GM12878 (cell line): ENCODE results near the gene HEMK1.

Source experiments
- CHD4 ChIP-seq: fragments of 200-600 bp; sonication (generic); IDR thresholded peaks from 2 replicates; pipeline ENCODE4 v1.6.1; 2016; ENCODE audit warnings: mild to moderate bottlenecking
- CTCF ChIP-seq, 3 experiments: IDR thresholded peaks in 2 of 3; conservative IDR thresholded peaks in 1 of 3; 2 replicates each; pipeline ENCODE4 v1.5.1; 2011; ENCODE audit warnings: low read depth in 3 of 3, low read length in 3 of 3, mild to moderate bottlenecking in 3 of 3, control low read depth in 2 of 3, moderate library complexity in 2 of 3, inconsistent platforms in 1 of 3, mixed read lengths in 1 of 3; ENCODE audit not compliant: control insufficient read depth in 2 of 3, insufficient read depth in 1 of 3; ENCODE audit errors: extremely low read depth in 1 of 3
- ESRRA ChIP-seq: IDR thresholded peaks from 2 replicates; pipeline ENCODE4 v1.6.1; 2012; ENCODE audit warnings: mild to moderate bottlenecking, low read length, improper control_type of control experiment
- PML ChIP-seq: IDR thresholded peaks from 2 replicates; pipeline ENCODE4 v1.6.1; 2012; ENCODE audit warnings: low read length, inconsistent platforms
- POLR2A ChIP-seq: IDR thresholded peaks from 2 replicates; pipeline ENCODE4 v1.6.1; 2011; ENCODE audit warnings: low read depth, mild to moderate bottlenecking, low read length
- POLR2AphosphoS5 ChIP-seq: IDR thresholded peaks from 2 replicates; pipeline ENCODE4 v1.6.1; 2011; ENCODE audit warnings: mild to moderate bottlenecking, low read length, inconsistent platforms
- RAD51 ChIP-seq: fragments of 450-650 bp; IDR thresholded peaks from 2 replicates; pipeline ENCODE4 v1.6.1; 2016; ENCODE audit warnings: moderate library complexity, mild to moderate bottlenecking, inconsistent platforms
- TARDBP ChIP-seq: IDR thresholded peaks from 2 replicates; pipeline ENCODE4 v1.6.1; 2016; ENCODE audit warnings: borderline replicate concordance
- YBX1 ChIP-seq: fragments of 450-650 bp; IDR thresholded peaks from 2 replicates; pipeline ENCODE4 v1.6.1; 2016; ENCODE audit warnings: antibody characterized with exemption
- ZBTB4 ChIP-seq: fragments of 450-650 bp; formaldehyde crosslinking; IDR thresholded peaks from 2 replicates; pipeline ENCODE4 v1.4.0; 2022; ENCODE audit warnings: mild to moderate bottlenecking, moderate library complexity
- ZBTB40 ChIP-seq: fragments of 450-650 bp; IDR thresholded peaks from 2 replicates; pipeline ENCODE4 v1.6.1; 2016; ENCODE audit warnings: mild to moderate bottlenecking, moderate library complexity, borderline replicate concordance

GRCh38 chr3:50584391-50584790, 15.1 kb downstream of the HEMK1 start:
- TF ChIP-seq CTCF (IDR thresholded peaks at IDR 0.05 in 2 of 3, conservative IDR thresholded peaks at IDR 0.05 in 1 of 3; ENCODE audit: control insufficient read depth in 2 of 3, extremely low read depth in 1 of 3, insufficient read depth in 1 of 3, low read depth in 3 of 3, low read length in 3 of 3) = no peak
- no peak for TF ChIP-seq TARDBP
- no peak for TF ChIP-seq PML
- TF ChIP-seq ESRRA = no peak
- TF ChIP-seq POLR2A = no peak
- TF ChIP-seq ZBTB4 (CRISPR knock-in tag) = no peak
- TF ChIP-seq POLR2AphosphoS5 = no peak
- TF ChIP-seq ZBTB40 = no peak
- no peak for TF ChIP-seq RAD51
- no peak for TF ChIP-seq CHD4
- no peak for TF ChIP-seq YBX1
